NAMALWA (cell line): ENCODE data around the gene ZSCAN21.
"Not testable (repeated sequence)": the region's sequence is repeated elsewhere in the genome, so short reads cannot be mapped to it uniquely, and the experiment has no call there.

Source experiments
- DNase-seq: peaks from one replicate; pipeline ENCODE4 v3.0.0-alpha.2; 2015; ENCODE audit warnings: low spot score

The ZSCAN21 gene

DNA sequence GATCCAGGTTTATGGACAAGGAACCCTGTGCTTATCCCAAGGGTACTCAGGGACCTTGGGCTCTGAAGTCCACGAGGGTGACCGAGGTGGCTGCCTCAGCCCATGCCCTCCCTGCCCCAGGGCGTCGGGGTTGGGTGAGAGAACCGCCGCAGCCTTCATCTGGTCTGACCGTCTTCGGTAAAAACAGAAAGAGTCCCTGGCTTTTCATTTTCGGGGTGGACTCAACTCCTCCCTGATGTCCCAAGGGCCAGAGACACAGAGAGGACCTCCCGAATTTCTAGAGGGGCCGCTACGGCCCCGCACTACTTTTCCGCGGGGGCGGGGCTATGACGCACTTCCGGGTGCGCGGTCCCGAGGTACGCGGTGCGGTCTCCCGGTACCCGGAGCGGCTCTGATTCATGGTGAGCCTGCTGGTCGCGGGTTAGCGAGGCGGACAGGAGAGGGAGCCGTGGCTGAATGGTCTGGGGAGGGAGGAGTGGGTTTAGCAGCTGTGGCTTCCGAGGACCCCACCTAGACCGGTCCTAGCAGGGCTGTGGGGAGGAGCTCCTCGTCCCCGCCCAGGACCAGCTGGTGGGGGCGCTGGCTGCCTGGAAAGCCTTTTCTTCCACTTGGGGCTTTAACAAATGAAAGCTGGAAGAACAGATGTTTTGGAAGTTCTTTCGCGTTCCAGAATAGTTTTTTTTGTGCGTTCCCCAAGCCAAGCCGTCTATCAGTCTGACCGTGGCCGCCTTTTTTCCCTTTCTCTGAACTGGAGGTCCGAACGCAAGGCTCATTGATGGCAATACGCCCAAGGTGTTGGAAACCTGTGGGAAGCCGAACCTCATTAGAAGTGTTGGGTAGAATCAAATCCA is at the start of gene ZSCAN21:
Gene ZSCAN21, plus strand, starts transcription at position 334 of the 851 bp plus-strand sequence. CDS start 7,233 bp downstream, outside the sequence.
- peak; percentile 87 for DNase-seq

DNA sequence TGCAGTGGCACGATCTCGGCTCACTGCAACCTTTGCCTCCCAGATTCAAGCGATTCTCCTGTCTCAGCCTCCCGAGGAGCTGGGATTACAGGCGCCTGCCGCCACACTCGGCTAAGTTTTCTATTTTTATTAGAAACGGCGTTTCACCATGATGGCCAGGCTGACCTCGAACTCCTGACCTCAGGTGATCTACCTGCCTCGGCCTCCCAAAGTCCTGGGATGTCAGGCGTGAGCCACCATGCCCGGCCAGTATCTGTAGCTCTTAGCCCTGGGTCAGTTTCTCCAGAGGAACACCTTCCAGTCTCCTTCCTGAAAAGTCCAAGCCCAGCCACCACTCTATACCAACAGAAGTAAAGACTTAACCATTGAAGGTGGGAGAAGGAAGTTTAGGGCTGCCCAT is 49.3 kb upstream of the ZSCAN21 start:
- no peak for DNase-seq

DNA sequence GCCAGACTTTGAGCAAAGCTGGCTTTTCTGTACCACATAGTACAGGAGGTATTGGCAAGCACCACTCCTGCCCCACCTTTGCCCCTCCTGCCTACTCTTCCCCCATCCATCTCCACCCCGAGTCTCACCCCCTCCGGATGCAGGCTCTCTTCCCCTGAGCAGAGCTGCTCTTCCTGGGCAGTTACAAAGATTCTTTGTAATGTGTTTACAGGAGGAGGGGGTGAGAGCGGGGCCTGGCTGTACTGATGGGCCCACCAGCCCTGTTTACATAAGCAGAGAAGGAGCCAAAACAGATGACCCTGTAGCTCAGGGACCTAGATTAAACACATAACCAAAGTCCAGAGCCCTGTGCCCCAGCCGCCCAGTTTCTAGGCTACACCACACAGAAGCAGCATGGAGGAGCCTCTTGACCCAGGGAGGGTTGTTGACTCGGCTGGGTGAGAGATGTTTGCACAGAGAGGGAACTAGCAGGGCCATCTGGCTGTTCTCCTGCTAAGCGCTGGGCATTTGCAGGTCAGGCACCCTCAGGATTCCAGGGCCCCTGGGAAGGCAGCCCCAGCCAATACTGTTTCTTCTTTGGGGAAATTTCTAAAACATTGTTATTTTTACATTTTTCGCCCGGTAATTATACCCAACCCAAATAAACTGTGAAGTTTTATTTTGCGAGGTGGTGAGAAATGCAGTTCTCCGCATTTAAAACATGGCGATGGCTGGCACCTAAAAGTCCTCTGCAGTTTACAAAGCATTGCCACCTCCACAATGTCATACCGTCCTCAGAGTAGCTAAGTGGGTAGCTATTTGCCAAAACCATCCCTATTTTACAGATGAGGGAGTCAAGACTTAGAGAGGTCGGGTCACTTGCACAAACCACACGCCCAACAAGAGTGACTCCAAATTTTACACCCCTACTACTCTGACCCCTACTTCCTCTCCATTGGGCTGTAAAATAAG is 45.6 kb upstream of the ZSCAN21 start:
- no peak for DNase-seq

DNA sequence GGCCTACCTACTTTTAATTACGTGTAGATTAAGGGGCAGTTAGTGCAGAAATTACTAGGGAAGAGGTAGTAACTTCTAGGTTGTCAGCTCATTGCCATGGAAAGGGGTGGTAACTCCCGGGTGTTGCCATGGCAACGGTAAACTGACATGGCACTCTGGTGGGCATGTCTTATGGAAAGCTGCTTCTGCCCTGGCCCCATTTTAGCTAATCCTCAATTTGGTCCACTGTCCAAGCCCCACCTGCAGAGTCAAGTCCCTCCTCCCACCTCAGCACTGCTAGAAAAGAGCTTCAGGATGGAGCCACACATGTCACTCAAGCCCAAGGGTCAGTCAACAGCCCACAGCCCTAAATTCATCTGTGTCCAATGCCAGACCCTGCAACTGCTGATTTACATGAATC is 41.7 kb upstream of the ZSCAN21 start:
- no peak for DNase-seq

DNA sequence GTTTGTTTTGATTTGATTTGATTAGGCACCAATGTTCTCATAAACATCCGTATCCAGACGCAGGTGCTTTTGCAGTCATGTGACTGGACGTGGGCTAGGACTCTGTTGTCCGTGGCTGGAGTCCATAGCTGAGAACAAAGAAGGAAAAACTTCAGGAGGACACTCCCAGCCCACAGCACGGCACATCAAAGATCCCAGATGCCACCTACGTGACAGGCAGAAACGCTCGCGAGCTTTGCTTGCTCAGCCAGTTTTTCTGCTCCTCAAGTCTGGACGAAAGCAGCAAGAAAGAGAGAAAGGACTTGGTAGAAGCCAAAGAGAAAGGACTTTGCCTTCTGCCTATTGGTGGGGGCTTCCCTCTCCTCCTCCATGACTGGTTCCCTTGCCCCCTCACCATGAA is 41.0 kb upstream of the ZSCAN21 start:
- no peak for DNase-seq

DNA sequence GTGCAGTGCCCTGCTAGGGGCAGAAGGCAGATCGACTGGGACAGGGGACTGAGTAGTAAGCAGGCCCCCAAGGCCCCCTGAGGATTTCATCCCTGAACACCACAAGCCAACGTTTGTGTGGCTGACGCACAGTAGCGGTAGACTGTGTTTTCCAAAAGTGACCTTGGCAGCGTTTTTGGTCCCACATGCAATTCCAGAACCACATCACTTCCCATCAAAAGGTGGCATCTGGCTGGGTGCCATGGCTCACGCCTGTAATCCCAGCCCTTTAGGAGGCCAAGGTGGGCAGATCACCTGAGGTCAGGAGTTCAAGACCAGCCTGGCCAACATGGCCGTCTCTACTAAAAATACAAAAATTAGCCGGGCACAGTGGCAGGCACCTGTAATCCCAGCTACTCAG is 39.6 kb upstream of the ZSCAN21 start:
- not testable (repeated sequence) for DNase-seq

DNA sequence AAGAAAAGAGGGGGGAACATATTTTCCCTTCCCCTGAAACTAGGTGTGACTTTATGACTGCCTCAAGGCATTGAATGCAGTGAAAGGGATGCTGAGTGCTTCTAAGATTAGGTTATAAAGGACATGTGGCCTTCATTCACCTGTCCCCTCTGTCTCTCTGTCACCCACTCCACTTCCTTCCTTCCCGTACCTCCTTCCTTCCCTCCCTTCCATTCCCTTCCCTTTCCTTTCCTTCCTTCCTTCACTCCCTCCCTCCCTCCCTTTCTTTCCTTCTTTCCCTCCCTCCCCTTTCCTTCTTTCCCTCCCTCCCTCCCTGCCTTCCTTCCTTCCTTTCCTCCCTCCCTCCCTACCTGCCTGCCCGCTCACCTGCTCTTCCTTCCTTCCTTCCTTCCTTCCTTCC is 38.7 kb upstream of the ZSCAN21 start:
- no peak for DNase-seq

DNA sequence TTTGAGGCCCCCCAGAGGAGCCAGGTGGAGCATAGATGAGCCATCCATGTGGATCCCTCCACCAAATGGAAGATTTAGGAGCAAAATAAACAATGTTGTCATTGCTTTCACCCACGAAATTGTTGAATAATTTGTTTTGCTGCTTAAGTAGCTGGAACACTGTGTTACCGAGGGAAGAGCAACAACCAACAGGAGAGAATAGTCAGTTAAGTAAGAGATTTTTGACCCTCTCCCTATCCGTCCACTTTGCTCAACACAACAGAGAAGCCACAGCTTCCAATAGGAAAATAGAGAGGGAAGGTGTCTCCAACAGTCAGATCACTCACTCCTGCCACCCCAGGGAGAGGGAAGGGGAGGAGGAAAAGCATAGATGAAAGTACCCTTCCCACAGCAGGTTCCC is 38.1 kb upstream of the ZSCAN21 start:
- no peak for DNase-seq

DNA sequence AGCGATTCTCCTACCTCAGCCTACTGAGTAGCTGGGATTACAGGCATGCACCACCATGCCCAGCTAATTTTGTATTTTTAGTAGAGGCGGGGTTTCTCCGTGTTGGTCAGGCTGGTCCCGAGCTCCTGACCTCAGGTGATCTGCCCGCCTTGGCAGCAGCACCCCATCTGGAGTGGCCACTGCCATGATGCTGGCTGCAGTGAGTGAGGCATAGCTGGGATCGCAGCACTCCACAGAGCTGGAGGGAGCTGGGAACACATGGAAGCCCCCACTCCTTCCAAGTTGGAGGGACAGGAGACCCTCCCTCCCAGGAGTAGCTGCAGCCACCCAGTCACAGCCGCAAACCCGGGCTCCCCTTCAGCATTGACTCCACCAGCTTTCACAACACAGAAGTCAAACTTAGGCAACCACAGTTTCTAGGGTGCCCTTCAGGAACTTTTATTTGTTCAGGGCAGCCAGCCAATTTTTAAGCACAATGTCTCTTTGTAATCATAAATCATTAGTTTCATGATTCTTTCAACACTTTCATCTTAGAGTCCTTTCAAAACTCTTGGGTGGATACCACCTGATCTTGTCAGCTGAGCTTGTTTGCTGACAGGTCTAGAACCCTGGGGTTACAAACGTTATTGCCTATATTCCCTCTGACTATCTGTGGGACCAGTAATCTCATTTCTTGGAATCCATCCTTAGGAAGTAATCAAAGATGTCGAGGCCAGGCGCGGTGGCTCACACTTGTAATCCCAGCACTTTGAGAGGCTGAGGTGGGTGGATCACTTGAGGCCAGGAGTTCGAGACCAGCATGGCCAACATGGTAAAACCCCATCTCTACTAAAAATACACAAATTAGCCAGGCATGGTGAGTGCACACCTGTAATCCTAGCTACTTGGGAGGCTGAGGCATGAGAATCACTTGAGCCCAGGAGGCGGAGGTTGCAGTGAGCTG is 36.9 kb upstream of the ZSCAN21 start:
- DNase-seq = not testable (repeated sequence)

DNA sequence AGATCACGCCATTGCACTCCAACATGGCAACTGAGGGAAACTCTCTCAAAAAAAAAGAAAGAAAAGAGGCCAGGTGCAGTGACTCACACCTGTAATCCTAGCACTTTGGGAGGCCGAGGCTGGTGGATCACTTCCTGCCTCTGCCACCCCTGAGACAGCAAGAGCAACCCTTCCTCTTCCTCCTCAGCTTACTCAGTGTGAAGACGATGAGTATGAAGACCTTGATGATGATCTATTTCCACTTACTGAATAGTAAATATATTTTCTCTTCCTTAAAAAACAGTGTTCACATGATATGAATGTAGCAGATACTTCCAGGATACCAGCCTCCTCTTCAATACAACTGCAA is 36.3 kb upstream of the ZSCAN21 start:
- no peak for DNase-seq

DNA sequence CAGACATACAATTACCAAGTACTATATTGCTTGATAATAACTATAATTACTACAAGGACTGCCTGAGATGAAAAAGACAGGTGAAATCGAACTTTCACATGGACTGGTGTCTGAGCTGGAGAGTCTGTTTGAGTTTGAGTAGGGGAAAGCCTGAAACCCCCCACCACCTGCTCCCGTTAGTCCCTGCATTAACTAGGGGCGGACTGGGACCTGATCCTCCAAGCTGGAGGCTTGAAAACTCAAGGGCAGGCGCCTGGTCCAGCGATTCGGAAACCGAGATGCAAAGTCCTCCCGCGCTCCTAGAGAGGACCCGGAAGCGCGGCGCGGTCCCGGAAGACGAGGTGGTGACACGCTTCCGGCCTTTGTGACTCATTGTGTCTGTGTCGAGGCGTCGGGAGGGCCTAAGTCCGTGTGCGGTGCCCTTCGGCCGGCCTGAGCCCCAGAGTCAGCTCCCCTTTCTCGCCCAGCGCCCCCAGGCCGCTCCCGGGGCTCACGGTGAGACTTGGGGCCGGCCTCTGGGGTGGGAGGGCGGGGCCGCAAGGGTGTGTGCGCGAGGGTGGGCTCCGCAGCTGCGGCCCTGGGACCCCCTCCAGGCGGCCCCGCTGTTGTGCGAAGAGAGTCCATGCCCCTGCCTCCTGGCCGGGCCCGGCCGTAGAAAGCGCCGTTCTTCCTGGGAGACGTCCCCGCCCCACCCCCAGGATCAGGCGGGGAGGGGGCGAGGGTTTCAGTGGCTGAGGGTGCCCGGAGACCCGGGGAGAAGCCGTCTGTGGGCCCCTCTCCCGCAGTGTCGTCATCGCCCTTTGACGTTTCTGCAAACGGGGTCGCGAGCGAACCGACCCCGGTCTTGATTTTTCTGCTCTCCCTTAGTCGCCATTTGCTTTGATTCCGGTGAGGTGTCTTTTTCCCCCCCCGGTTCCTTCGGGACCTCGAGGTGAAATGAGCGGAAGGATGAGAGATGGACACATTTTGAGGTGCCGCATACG is 34.1 kb upstream of the ZSCAN21 start, which contains the start of gene ZKSCAN1:
Gene ZKSCAN1, plus strand, starts transcription at position 365 of the 983 bp plus-strand sequence. CDS start 7,911 bp downstream, outside the sequence.
- DNase-seq = peak; percentile 97

DNA sequence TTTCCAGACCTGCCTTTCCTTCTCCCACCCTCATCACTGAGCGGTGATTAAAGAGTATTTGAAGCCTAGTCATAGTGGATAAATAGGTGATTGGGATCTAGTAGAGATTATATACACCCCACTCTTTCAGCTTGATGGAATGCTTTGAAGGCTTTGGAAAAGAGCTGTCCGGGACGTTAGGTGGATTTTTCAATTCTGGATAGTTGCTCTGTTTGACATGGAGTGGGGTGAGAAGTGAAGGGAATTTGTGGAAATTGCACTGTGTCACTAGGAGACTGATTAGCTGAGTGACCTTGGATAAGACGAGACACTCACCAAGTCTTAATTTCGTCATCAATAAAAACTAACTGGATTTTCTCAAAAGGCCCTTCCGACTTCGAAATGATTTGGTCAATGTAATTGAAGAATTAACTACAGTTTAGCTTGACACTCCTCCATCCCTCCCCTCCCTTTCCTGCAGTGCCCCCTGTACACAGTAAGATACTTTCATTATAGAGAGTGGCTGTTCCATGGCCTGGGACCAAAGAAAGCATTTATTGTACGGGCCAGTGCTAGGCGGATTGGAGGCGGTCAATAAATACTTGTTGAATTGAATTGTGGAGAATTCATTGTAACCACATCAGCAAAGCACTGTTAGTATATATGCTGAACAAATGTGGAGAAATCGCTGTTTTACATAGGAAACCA is 33.2 kb upstream of the ZSCAN21 start:
- peak; percentile 34 for DNase-seq

DNA sequence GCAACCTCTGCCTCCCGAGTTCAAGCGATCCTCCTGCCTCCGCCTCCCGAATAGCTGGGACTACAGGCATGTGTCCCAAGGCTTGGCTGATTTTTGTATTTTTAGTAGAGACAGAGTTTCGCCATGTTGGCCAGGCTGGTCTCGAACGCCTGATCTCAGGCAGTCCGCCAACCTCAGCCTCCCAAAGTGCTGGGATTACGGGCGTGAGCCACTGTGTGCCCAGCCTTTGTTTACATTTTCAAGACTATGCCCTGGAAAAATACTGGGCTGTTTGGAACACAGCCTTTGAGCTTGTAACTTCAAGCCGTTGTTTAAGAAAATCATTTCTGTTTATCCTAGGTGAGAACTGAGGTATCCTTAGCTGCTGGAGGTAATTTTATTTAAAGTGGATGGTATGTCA is 32.3 kb upstream of the ZSCAN21 start:
- no peak for DNase-seq

DNA sequence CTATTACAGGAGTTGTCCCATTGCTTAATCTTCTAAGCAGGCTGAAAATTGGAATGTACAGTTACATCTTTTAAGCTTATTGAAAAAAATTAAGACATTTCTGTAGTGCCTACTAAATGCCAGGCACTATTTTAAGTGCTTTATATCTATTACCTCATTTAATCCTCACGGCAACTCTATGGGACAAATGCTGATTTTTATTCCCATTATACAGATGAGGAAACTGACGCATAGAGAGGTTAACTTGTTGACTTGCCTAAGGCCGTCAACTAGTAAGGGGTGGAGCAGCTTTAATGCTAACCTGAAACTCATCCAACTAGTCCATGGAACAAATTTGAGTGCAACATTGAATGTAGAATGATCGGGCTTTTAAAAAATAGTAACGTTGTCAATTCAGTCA is 31.7 kb upstream of the ZSCAN21 start:
- no peak for DNase-seq

DNA sequence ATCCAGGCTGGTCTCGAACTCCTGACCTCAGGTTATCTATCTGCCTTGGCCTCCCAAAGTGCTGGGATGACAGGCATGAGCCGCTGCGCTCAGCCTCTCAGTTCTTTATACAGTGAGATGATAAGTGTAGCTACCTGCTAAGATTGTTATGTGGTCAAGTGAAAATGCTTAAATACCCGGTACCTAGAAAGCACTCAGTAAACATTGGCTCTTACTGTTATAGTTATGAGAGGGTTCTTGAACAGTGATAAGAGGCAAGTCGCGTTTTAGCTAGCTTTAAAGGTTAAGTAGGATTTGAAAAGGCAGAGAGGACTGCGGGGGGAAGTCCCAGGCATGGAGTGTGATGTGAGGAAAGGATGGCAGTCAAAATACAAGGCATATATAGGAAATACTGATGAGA is 29.7 kb upstream of the ZSCAN21 start:
- no peak for DNase-seq

DNA sequence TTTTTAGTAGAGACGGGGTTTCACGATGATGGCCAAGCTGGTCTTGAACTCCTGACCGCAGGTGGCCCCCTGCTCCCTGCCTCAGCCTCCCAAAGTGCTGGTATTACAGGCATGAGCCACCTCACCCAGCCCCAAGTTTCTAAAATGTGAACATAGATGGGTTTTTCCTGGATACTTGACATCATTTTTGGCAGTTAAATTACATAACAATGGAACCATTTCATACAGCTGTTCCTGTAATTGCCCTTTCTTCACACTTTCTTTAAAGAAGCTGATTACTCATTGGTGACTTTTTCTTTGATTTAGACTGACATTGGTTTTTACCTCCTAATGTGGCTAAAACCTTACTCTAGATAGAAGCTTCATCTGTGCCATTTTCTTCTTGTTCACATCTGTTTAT is 28.3 kb upstream of the ZSCAN21 start:
- no peak for DNase-seq

DNA sequence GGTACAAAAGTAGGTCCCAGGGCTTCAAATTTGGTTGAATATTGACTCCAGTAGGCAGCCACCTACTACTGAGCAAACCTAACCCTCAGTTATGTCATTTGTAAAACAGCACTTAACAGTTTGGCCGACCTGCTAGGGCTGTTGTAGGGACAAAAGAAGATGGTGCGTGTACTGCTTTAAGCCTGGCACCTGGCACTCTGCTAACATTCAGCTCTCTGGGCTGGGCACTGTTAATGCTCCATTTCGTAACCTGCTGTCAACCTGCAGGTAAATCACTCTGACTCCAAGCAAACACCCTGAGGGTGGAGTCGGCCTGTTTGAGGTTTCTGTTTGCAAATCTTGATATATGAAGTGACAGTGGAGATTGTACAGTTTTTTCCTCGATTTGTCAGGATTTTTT is 27.0 kb upstream of the ZSCAN21 start:
- no peak for DNase-seq

DNA sequence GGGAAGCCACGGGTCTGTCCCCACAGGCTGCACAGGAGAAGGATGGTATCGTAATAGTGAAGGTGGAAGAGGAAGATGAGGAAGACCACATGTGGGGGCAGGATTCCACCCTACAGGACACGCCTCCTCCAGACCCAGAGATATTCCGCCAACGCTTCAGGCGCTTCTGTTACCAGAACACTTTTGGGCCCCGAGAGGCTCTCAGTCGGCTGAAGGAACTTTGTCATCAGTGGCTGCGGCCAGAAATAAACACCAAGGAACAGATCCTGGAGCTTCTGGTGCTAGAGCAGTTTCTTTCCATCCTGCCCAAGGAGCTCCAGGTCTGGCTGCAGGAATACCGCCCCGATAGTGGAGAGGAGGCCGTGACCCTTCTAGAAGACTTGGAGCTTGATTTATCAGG is 26.0 kb upstream of the ZSCAN21 start:
- DNase-seq = no peak

DNA sequence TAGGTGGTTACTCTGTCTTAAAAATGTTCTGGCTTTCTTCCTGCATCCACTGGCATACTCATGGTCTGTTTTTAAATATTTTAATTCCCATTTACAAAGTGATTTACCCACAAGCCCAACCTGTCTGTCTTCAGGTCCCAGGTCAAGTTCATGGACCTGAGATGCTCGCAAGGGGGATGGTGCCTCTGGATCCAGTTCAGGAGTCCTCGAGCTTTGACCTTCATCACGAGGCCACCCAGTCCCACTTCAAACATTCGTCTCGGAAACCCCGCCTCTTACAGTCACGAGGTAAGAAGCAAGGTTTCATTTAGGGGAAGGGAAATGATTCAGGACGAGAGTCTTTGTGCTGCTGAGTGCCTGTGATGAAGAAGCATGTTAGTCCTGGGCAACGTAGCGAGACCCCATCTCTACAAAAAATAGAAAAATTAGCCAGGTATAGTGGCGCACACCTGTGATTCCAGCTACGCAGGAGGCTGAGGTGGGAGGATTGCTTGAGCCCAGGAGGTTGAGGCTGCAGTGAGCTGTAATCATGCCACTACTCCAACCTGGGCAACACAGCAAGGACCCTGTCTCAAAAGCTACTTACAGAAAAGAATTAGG is 25.5 kb upstream of the ZSCAN21 start:
- DNase-seq = no peak

DNA sequence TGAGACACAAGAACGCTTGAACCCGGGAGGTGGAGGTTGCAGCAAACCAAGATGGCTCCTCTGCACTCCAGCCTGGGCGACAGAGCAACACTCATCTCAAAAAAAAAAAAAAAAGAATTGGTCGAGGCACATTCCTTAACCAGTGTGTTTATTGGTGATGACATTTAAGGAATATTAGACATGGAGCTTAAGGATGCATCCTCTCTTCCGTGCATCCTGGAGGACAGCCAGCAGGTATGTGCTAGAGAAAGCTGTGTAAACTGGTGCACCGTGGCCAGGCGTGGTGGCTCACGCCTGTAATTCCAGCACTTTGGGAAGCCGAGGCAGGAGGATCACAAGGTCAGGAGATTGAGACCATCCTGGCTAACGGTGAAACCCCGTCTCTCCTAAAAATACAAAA is 22.4 kb upstream of the ZSCAN21 start:
- DNase-seq = no peak
